ENCODE results near the gene CCDC12. TPM values are rescaled to one million over a fixed set of nuclear protein-coding genes. Genes with fewer than 3 reads are reported as not detected.

CCDC12 gene
- total RNA-seq, 4 donors from 2014 or later = 55.5 to 87.5 (median 67.5) TPM

DNA sequence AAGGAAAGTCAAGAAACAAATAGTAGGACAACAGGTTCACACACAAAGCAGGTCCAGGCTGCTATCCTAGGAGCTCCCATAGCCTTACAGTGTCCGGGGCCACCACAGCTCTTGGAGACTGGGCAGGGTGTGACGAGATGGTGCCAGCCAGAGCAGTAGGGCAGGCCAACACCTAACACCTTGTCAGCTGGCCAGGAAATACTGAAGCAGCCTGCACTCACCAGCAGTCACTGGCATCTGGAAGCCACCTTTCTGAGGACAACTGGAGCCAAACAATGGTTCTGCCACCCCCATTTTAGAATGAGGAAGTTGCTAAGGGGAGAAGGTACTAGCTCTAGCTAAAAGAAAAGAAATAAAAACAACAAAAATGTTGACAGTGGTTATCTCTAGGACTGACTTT is 47.2 kb downstream of the CCDC12 start:
- H3K4me3 ChIP-seq = no peak overlapping the region
- peaks cover 72 to 98% (median 94%) of the 10 kb centered on the region in 3 donors for H3K4me1 ChIP-seq
- 48% methylated on average over 2 of the region's 2 CpGs for WGBS, 2 donors
- peak overlapping the region; percentile 66 to 94 (median 86) for H3K27ac ChIP-seq
- no peaks in the 10 kb centered on the region for H3K27me3 ChIP-seq
- no peaks in the 10 kb centered on the region for H3K9me3 ChIP-seq
- no peak for DNase-seq
- intact Hi-C loops (cut with DNase I) = no loop called here
- TF ChIP-seq CTCF (IDR thresholded peaks at IDR 0.05) (no peak), POLR2A (IDR thresholded peaks at IDR 0.05) (no peak)
- peaks cover 9 to 35% (median 12%) of the 10 kb centered on the region in 3 donors for H3K36me3 ChIP-seq

GRCh38 chr3:46928282-46928681 is 48.3 kb downstream of the CCDC12 start:
- Histone ChIP-seq H3K4me3 (no peak overlapping the region), H3K27me3 (no peaks in the 10 kb centered on the region), H3K4me1 (peaks cover 65 to 98% (median 83%) of the 10 kb centered on the region in 3 donors), H3K27ac (peak overlapping the region; percentile 86 to 94 (median 86)), H3K9me3 (no peaks in the 10 kb centered on the region), H3K36me3 (peaks cover 9 to 45% (median 19%) of the 10 kb centered on the region in 3 donors)
- intact Hi-C loops (cut with DNase I) = no loop called here
- no peak for TF ChIP-seq POLR2A (IDR thresholded peaks at IDR 0.05)
- no peak for TF ChIP-seq CTCF (IDR thresholded peaks at IDR 0.05)
- WGBS, 2 donors = 50 to 65% methylated on average over 1 of the region's 1 CpG
- DNase-seq = no peak

- H3K9me3 ChIP-seq = no peaks in the 10 kb centered on the region
- peaks cover 59 to 94% (median 77%) of the 10 kb centered on the region in 3 donors for H3K4me1 ChIP-seq
- TF ChIP-seq CTCF (IDR thresholded peaks at IDR 0.05) (no peak), POLR2A (IDR thresholded peaks at IDR 0.05) (no peak)
- no peaks in the 10 kb centered on the region for H3K27me3 ChIP-seq
- DNase-seq = no peak
- intact Hi-C loops (cut with DNase I) = no loop called here
- no peak overlapping the region for H3K4me3 ChIP-seq
- H3K36me3 ChIP-seq = peaks cover 15 to 51% (median 24%) of the 10 kb centered on the region in 3 donors
- H3K27ac ChIP-seq = peak overlapping the region; percentile 86 to 94 (median 86)
- WGBS, 2 donors = 82 to 100% methylated on average over 2 to 3 of the region's 6 CpGs
Measured at GRCh38 chr3:46927718-46928073, 48.8 kb downstream of the CCDC12 start.

GRCh38 chr3:46926871-46927717 is 49.5 kb downstream of the CCDC12 start:
- Histone ChIP-seq H3K27me3 (no peaks in the 10 kb centered on the region), H3K9me3 (no peaks in the 10 kb centered on the region), H3K36me3 (peaks cover 19 to 57% (median 29%) of the 10 kb centered on the region in 3 donors), H3K27ac (peak overlapping the region; percentile 86 to 94 (median 86)), H3K4me3 (no peak overlapping the region), H3K4me1 (peaks cover 53 to 88% (median 71%) of the 10 kb centered on the region in 3 donors)
- no peak for TF ChIP-seq CTCF (IDR thresholded peaks at IDR 0.05)
- peak in 1 of 4 donors; percentile 13 for TF ChIP-seq POLR2A (IDR thresholded peaks at IDR 0.05)
- DNase-seq = no peak
- WGBS, 2 donors = 56 to 59% methylated on average over 11 to 12 of the region's 15 CpGs
- intact Hi-C loops (cut with DNase I) = no loop called here

GRCh38 chr3:46926447-46926846 is 50.1 kb downstream of the CCDC12 start:
- H3K27me3 ChIP-seq = no peaks in the 10 kb centered on the region
- peak overlapping the region; percentile 86 to 94 (median 86) for H3K27ac ChIP-seq
- no peak for DNase-seq
- peaks cover 23 to 64% (median 36%) of the 10 kb centered on the region in 3 donors for H3K36me3 ChIP-seq
- intact Hi-C loops (cut with DNase I) = no loop called here
- TF ChIP-seq POLR2A (IDR thresholded peaks at IDR 0.05) (no peak), CTCF (IDR thresholded peaks at IDR 0.05) (no peak)
- peaks cover 46 to 82% (median 65%) of the 10 kb centered on the region in 3 donors for H3K4me1 ChIP-seq
- no peak overlapping the region for H3K4me3 ChIP-seq
- WGBS, 2 donors = 78 to 100% methylated on average over 1 to 4 of the region's 6 CpGs
- no peaks in the 10 kb centered on the region for H3K9me3 ChIP-seq
